ENCODE results near the gene MSH6. TPM values are rescaled to one million over a fixed set of nuclear protein-coding genes. Genes with fewer than 3 reads are reported as not detected.

The MSH6 gene
- polyA plus RNA-seq, 1 donor (not counting 4 experiments of a cell fraction or from before 2014, with no cell fraction given), result 35.4 TPM

- no peak for FAIRE-seq
- Histone ChIP-seq H3K4me1 (ENCODE audit: control insufficient read depth, extremely low read depth, insufficient read depth, low read length) (no peaks in the 10 kb centered on the region), H3K4me2 (ENCODE audit: control insufficient read depth, extremely low read depth, insufficient read depth, low read depth, low read length) (no peak overlapping the region), H4K20me1 (ENCODE audit: control insufficient read depth, extremely low read depth, insufficient read depth, low read length) (no peaks in the 10 kb centered on the region), H3K4me3 (ENCODE audit: control insufficient read depth in 2 of 3, extremely low read depth in 1 of 3, insufficient read depth in 2 of 3, low read depth in 1 of 3, low read length in 3 of 3) (no peak overlapping the region), H3K9me1 (ENCODE audit: control insufficient read depth, extremely low read depth, insufficient read depth, low read length) (no peaks in the 10 kb centered on the region), H3K36me3 (ENCODE audit: control insufficient read depth in 2 of 2, extremely low read depth in 1 of 2, insufficient read depth in 2 of 2, low read length in 2 of 2) (peaks cover 0 to 2% of the 10 kb centered on the region in 2 experiments), H3K9me3 (ENCODE audit: control insufficient read depth, low read depth, low read length) (no peaks in the 10 kb centered on the region), H3K27ac (ENCODE audit: control insufficient read depth, insufficient read depth, low read length) (no peak overlapping the region), H2AFZ (ENCODE audit: control insufficient read depth, low read length) (no peak overlapping the region), H3K79me2 (ENCODE audit: control insufficient read depth, insufficient read depth, low read length) (peaks cover 63% of the 10 kb centered on the region), H3K9ac (ENCODE audit: control insufficient read depth, extremely low read depth, insufficient read depth, low read length) (no peak overlapping the region), H3K27me3 (ENCODE audit: control insufficient read depth, extremely low read depth, insufficient read depth, low read length) (no peaks in the 10 kb centered on the region)
- TF ChIP-seq CTCF (optimal IDR thresholded peaks at IDR 0.05 in 1 of 3, IDR thresholded peaks at IDR 0.05 in 1 of 3, conservative IDR thresholded peaks at IDR 0.05 in 1 of 3; ENCODE audit: extremely low read depth in 1 of 3, insufficient read depth in 2 of 3, low read length in 3 of 3) (no peak), EZH2 (IDR thresholded peaks at IDR 0.05; ENCODE audit: low read length) (no peak)
- no peak for DNase-seq (ENCODE audit: low read depth, low spot score)
- dilution Hi-C loops (cut with MboI; ENCODE audit: extremely low pct_ligation_motif_present, low sequenced_read_pairs), result no loop called here
Measured at GRCh38 chr2:47843407-47843806, 60.5 kb downstream of the MSH6 start.

GRCh38 chr2:47844162-47844561 lies 61.2 kb downstream of the MSH6 start:
- dilution Hi-C loops (cut with MboI; ENCODE audit: extremely low pct_ligation_motif_present, low sequenced_read_pairs), result no loop called here

More at GRCh38 chr2:47844162-47844561, 61.2 kb downstream of the MSH6 start:
- Histone ChIP-seq H3K79me2 (ENCODE audit: control insufficient read depth, insufficient read depth, low read length) (peaks cover 65% of the 10 kb centered on the region), H3K4me1 (ENCODE audit: control insufficient read depth, extremely low read depth, insufficient read depth, low read length) (no peaks in the 10 kb centered on the region), H3K27me3 (ENCODE audit: control insufficient read depth, extremely low read depth, insufficient read depth, low read length) (no peaks in the 10 kb centered on the region), H3K4me2 (ENCODE audit: control insufficient read depth, extremely low read depth, insufficient read depth, low read depth, low read length) (no peak overlapping the region), H3K36me3 (ENCODE audit: control insufficient read depth in 2 of 2, extremely low read depth in 1 of 2, insufficient read depth in 2 of 2, low read length in 2 of 2) (no peaks in the 10 kb centered on the region), H3K27ac (ENCODE audit: control insufficient read depth, insufficient read depth, low read length) (no peak overlapping the region), H2AFZ (ENCODE audit: control insufficient read depth, low read length) (no peak overlapping the region), H3K4me3 (ENCODE audit: control insufficient read depth in 2 of 3, extremely low read depth in 1 of 3, insufficient read depth in 2 of 3, low read depth in 1 of 3, low read length in 3 of 3) (no peak overlapping the region), H3K9me3 (ENCODE audit: control insufficient read depth, low read depth, low read length) (no peaks in the 10 kb centered on the region), H3K9ac (ENCODE audit: control insufficient read depth, extremely low read depth, insufficient read depth, low read length) (no peak overlapping the region), H4K20me1 (ENCODE audit: control insufficient read depth, extremely low read depth, insufficient read depth, low read length) (no peaks in the 10 kb centered on the region), H3K9me1 (ENCODE audit: control insufficient read depth, extremely low read depth, insufficient read depth, low read length) (no peaks in the 10 kb centered on the region)
- no peak for FAIRE-seq
- TF ChIP-seq CTCF (optimal IDR thresholded peaks at IDR 0.05 in 1 of 3, IDR thresholded peaks at IDR 0.05 in 1 of 3, conservative IDR thresholded peaks at IDR 0.05 in 1 of 3; ENCODE audit: extremely low read depth in 1 of 3, insufficient read depth in 2 of 3, low read length in 3 of 3), result no peak
- DNase-seq (ENCODE audit: low read depth, low spot score), result no peak
